ENCODE results near the gene RNF103.

The RNF103 gene

DNA sequence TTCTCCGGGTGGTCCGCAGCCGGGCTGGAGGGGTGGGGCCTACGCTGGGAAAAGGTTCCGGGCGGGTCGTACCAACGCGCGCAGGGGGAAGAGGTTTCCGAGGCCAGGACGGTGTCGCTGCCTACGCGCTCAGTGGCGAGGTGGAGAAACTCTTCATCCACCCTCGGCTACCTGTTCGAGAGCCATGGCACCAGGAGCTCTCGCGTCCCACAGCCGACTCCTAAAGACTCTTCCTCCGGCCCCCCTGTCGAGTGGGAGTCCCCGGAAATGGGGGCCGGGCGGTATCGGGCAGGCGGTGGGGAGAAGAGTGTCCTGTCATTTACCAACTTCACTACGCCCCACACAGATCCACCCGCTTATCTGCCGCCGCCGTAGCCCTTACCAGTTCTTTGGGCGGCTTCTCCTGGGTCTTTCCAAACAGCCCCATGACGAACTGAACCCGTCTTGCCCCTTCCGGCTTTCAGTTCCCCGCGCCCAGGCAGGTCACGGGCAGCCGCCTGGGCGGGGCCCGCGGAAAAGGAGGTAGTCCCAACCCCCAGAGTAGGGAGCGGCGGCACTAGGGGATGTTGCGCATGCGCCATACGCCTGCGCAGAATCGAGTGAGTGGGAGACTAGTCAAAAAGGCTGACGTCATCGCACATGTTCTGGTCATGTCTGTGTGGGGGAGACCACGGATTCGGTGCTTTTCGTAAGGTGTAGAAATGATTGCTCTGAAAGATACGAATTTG lies 60.6 kb downstream of the RNF103 start, which contains the start of gene CHMP3:
Gene CHMP3 (minus strand): TSS at position 522 of the 728 bp plus-strand sequence. CDS start 95 bp downstream, at position 427.
- DNase-seq = peak; percentile 93

DNA sequence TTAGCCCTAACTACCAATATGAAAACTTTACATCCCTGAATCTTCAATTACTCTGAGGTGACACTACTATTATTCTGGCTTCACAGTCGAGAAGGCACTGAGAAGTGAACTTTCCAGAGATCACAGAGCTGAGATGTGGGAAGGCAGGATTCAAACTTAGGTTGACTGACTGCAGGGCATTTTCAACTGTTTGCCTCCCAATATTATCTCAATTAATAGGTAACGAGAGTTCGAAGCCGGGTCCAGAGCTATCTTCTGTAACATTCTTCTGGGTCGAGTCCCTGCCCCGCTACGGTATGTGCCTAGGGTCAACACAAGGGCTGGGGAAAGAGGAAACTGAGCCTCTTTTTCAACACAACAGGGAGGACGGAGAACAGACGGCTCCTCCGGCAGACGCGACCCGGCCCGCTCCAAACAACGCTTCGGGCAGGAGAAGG lies 61.2 kb downstream of the RNF103 start:
- no peak for DNase-seq

GRCh38 chr2:86557836-86558235 lies 65.8 kb downstream of the RNF103 start:
- no peak for DNase-seq

- DNase-seq = no peak
Measured at GRCh38 chr2:86556508-86556907, 67.2 kb downstream of the RNF103 start.
